ENCODE data around the gene ITGB1. TPM values are rescaled to one million over a fixed set of nuclear protein-coding genes. Genes with fewer than 3 reads are reported as not detected.

Gene ITGB1
- total RNA-seq, 3 donors from 2014 or later: 438 to 1,565 (median 480) TPM

DNA sequence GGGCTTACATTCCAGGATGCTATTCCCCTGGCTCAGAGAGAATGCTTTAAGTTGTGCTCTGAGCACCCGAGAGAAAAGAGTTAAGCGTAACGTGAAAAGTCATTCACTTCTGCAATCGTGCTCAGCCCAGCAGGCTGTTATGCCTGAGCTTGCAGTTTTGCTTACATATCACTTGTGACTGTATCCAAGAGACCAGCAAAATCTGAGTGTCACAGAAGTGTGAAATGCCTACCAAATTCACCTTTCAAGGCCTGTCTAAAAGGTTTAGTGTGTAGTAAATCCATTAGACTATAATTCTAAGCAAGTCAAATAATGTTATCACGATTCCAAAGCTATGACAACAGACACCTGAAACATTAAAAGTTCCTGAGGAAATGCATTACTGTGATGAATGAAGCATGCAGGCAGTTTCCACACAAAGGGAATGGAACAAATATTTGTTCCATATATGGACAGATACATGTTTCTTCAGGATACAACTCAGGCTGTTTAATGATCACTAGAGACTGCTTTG lies 20.1 kb downstream of the ITGB1 start:
- Histone ChIP-seq H3K9me3 (no peaks in the 10 kb centered on the region), H3K27me3 (no peaks in the 10 kb centered on the region), H3K27ac (peak overlapping the region; percentile 88), H3K4me3 (peak overlapping the region in 1 of 3 donors; percentile 30), H3K4me1 (peaks cover 3 to 19% of the 10 kb centered on the region in 2 donors), H3K36me3 (no peaks in the 10 kb centered on the region)
- no peak for DNase-seq (ENCODE audit: low spot score in 2 of 2)
- intact Hi-C loops (cut with DNase I; ENCODE audit: low total_unique reads): no loop called here
- TF ChIP-seq POLR2A (IDR thresholded peaks at IDR 0.05) (no peak), CTCF (IDR thresholded peaks at IDR 0.05) (no peak), POLR2AphosphoS5 (IDR thresholded peaks at IDR 0.05) (no peak)

DNA sequence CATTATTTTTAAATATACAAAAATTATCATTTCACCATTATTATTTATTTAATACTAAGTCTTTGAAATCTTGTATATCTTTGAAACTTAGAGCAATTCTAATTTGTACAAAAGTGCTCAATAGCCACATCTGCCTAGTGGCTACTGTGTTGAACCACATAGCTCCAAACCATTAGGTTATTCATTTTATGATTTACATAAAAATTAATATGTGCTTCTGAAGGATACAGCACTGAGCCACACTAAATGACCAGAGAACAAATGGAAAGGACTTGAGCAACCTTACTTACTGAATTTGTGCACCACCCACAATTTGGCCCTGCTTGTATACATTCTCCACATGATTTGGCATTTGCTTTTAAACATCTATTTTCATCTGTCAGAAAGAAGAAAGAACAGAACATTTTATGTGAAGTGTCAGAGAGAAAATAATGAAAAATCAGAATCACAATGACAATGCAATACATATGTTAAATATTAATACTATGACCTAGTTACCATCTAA lies 25.8 kb downstream of the ITGB1 start:
- H3K9me3 ChIP-seq: no peaks in the 10 kb centered on the region
- no peaks in the 10 kb centered on the region for H3K27me3 ChIP-seq
- TF ChIP-seq POLR2AphosphoS5 (IDR thresholded peaks at IDR 0.05) (no peak), POLR2A (IDR thresholded peaks at IDR 0.05) (no peak), CTCF (IDR thresholded peaks at IDR 0.05) (no peak)
- no peaks in the 10 kb centered on the region for H3K36me3 ChIP-seq
- no peak overlapping the region for H3K27ac ChIP-seq
- H3K4me1 ChIP-seq: no peaks in the 10 kb centered on the region
- DNase-seq (ENCODE audit: low spot score in 2 of 2): no peak
- intact Hi-C loops (cut with DNase I; ENCODE audit: low total_unique reads): no loop called here
- H3K4me3 ChIP-seq: no peak overlapping the region

- Histone ChIP-seq H3K4me1 (no peaks in the 10 kb centered on the region), H3K9me3 (no peaks in the 10 kb centered on the region), H3K27me3 (no peaks in the 10 kb centered on the region), H3K4me3 (no peak overlapping the region), H3K36me3 (no peaks in the 10 kb centered on the region), H3K27ac (no peak overlapping the region)
- TF ChIP-seq CTCF (IDR thresholded peaks at IDR 0.05): no peak
- no peak for TF ChIP-seq POLR2A (IDR thresholded peaks at IDR 0.05)
- no peak for TF ChIP-seq POLR2AphosphoS5 (IDR thresholded peaks at IDR 0.05)
- intact Hi-C loops (cut with DNase I; ENCODE audit: low total_unique reads): no loop called here
- DNase-seq (ENCODE audit: low spot score in 2 of 2): no peak
Measured at GRCh38 chr10:32931593-32931992, 26.4 kb downstream of the ITGB1 start.

- DNase-seq (ENCODE audit: low spot score in 2 of 2): no peak
- intact Hi-C loops (cut with DNase I; ENCODE audit: low total_unique reads): no loop called here
- H3K4me3 ChIP-seq: no peak overlapping the region
- H3K9me3 ChIP-seq: no peaks in the 10 kb centered on the region
- H3K27ac ChIP-seq: peak overlapping the region in 1 of 2 donors; percentile 60
- no peaks in the 10 kb centered on the region for H3K27me3 ChIP-seq
- no peaks in the 10 kb centered on the region for H3K4me1 ChIP-seq
- TF ChIP-seq POLR2AphosphoS5 (IDR thresholded peaks at IDR 0.05): no peak
- no peak for TF ChIP-seq CTCF (IDR thresholded peaks at IDR 0.05)
- H3K36me3 ChIP-seq: no peaks in the 10 kb centered on the region
Measured at GRCh38 chr10:32930036-32930435, 28.0 kb downstream of the ITGB1 start.

DNA sequence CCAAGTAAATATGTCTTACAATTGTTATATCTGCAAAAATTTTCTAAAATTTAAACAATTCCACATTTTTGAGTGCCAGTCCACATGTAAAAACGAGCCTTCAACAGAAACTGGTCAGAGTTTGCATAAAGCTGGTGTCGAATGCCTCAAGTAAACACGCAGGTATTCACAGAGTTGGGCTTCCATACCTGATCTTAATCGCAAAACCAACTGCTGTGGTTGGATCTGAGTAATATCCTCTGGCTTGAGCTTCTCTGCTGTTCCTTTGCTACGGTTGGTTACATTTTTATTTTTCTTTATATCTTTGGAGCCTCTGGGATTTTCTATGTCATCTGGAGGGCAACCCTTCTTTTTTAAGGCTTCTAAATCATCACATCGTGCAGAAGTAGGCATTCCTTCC lies 28.4 kb downstream of the ITGB1 start:
- no peak for DNase-seq (ENCODE audit: low spot score in 2 of 2)
- H3K9me3 ChIP-seq: no peaks in the 10 kb centered on the region
- no peaks in the 10 kb centered on the region for H3K27me3 ChIP-seq
- peak overlapping the region; percentile 22 to 60 for H3K27ac ChIP-seq
- H3K4me1 ChIP-seq: no peaks in the 10 kb centered on the region
- no peak for TF ChIP-seq POLR2A (IDR thresholded peaks at IDR 0.05)
- intact Hi-C loops (cut with DNase I; ENCODE audit: low total_unique reads): no loop called here
- no peaks in the 10 kb centered on the region for H3K36me3 ChIP-seq
- H3K4me3 ChIP-seq: peak overlapping the region in 1 of 3 donors; percentile 41

- Histone ChIP-seq H3K36me3 (no peaks in the 10 kb centered on the region), H3K4me1 (no peaks in the 10 kb centered on the region)
- intact Hi-C loops (cut with DNase I; ENCODE audit: low total_unique reads): no loop called here
Measured at GRCh38 chr10:32927750-32928149, 30.3 kb downstream of the ITGB1 start.

More at GRCh38 chr10:32927750-32928149, 30.3 kb downstream of the ITGB1 start:
- H3K9me3 ChIP-seq: no peaks in the 10 kb centered on the region
- no peak overlapping the region for H3K4me3 ChIP-seq
- H3K27ac ChIP-seq: no peak overlapping the region
- DNase-seq (ENCODE audit: low spot score in 2 of 2): no peak
- H3K27me3 ChIP-seq: no peaks in the 10 kb centered on the region
- no peak for TF ChIP-seq POLR2A (IDR thresholded peaks at IDR 0.05)
- TF ChIP-seq CTCF (IDR thresholded peaks at IDR 0.05): no peak
- no peak for TF ChIP-seq POLR2AphosphoS5 (IDR thresholded peaks at IDR 0.05)

Data from breast epithelium (tissue), 4 donors.